Ovary (tissue), 9 donors: Measurements from ENCODE around the gene TOP2B. TPM values are rescaled to one million over a fixed set of nuclear protein-coding genes. Genes with fewer than 3 reads are reported as not detected.

Experiments used
- DNase-seq, 5 donors: peaks; one replicate each; pipeline ENCODE4 v3.0.0-alpha.2; 2019 to 2020
- H3K27ac ChIP-seq, 2 donors: fragments of 200-600 bp; one replicate each; pipeline versions ENCODE4 v1.5.1 to v1.8.0; 2019 to 2022
- H3K27me3 ChIP-seq: fragments of 200-600 bp; one replicate; pipeline ENCODE4 v1.8.0; 2022
- H3K36me3 ChIP-seq: fragments of 200-600 bp; sonication (generic); one replicate; pipeline ENCODE4 v1.5.1; 2019
- H3K4me1 ChIP-seq: one replicate; pipeline ENCODE4 v1.8.1; 2013; ENCODE audit warnings: mild to moderate bottlenecking, moderate library complexity; ENCODE audit not compliant: insufficient read depth
- H3K4me3 ChIP-seq: fragments of 200-600 bp; sonication (generic); one replicate; pipeline ENCODE4 v1.5.1; 2017
- H3K9me3 ChIP-seq, 2 donors: fragments of 200-600 bp in 1 of 2; sonication (generic) in 1 of 2; one replicate each; pipeline versions ENCODE4 v1.5.1 to v1.8.1; 2013 to 2019; ENCODE audit warnings: mild to moderate bottlenecking in 1 of 2, moderate library complexity in 1 of 2
- EP300 ChIP-seq: sonication (generic); formaldehyde crosslinking; IDR thresholded peaks from one replicate; pipeline ENCODE4 v1.6.1; 2017; ENCODE audit warnings: antibody characterized with exemption
- POLR2A ChIP-seq: fragments of 450-650 bp; IDR thresholded peaks from one replicate; pipeline ENCODE4 v1.6.1; 2017; ENCODE audit warnings: antibody characterized with exemption, mild to moderate bottlenecking, moderate library complexity
- WGBS, 3 donors: extraction: QIAGEN DNeasy Blood & Tissue Kit in 1 of 3; methylation state at CpG; one replicate each; pipeline versions ENCODE4 v1.1.5 to v1.1.7; 2013 to 2017; 5-methylcytosine and 5-hydroxymethylcytosine counted together
- intact Hi-C, 4 donors: fragments of 100-400 bp; cut with DNase I; formaldehyde crosslinking; loops; one replicate each; pipeline versions ENCODE4 v1.11.0 to v1.15.1; 2022 to 2023
- polyA plus RNA-seq, 2 donors: library from polyadenylated mRNA; stranded (reverse); fragments of 200-250 nt in 1 of 2; fragments of 350-450 nt in 1 of 2; fragmentation: Illumina TruSeq in 1 of 2; extraction: RNeasy Lipid Tissue Mini Kit (QIAGEN cat#74804) in 1 of 2; gene quantifications; one replicate each; pipeline ENCODE4 v1.2.3, GENCODE V29; 2013 to 2014
- total RNA-seq, 7 donors: library from RNA; depleted of rRNA in 2 of 7; stranded (reverse); fragments of >200 nt in 2 of 7; fragmentation: NEBNext Ultra II Directional in 3 of 7; extraction: Animal tissue kit (Norgen Biotek cat#: 25700) in 3 of 7; gene quantifications; one replicate each; pipeline versions ENCODE4 v1.1.0 to v1.2.4, GENCODE V29; 2016 to 2023
- TF ChIP-seq, protein P1 (sequence below), 3 donors: fragments of 450-650 bp in 2 of 3; fragments of 200-600 bp in 1 of 3; IDR thresholded peaks; one replicate each; pipeline versions ENCODE4 v1.5.1 to v1.8.0; 2016 to 2022; ENCODE audit warnings: antibody characterized with exemption in 3 of 3, mild to moderate bottlenecking in 1 of 3
- donor health status: DM: no; HTN: no; CAD: no; lungs with moderate emphysema.
- donor health status: DM: no; HTN: no; CAD: no.
- donor health status: Bipolar disorder and iron deficiency.
- donor health status: DM: yes; HTN: yes; CAD: no.
- donor health status: DM: no; HTN: no; CAD: no.
- donor health status: DM: yes; HTN: yes; CAD: no.

Gene TOP2B
- total and polyA plus RNA-seq, 9 donors = 65.3 to 134 (median 98.2) TPM

DNA sequence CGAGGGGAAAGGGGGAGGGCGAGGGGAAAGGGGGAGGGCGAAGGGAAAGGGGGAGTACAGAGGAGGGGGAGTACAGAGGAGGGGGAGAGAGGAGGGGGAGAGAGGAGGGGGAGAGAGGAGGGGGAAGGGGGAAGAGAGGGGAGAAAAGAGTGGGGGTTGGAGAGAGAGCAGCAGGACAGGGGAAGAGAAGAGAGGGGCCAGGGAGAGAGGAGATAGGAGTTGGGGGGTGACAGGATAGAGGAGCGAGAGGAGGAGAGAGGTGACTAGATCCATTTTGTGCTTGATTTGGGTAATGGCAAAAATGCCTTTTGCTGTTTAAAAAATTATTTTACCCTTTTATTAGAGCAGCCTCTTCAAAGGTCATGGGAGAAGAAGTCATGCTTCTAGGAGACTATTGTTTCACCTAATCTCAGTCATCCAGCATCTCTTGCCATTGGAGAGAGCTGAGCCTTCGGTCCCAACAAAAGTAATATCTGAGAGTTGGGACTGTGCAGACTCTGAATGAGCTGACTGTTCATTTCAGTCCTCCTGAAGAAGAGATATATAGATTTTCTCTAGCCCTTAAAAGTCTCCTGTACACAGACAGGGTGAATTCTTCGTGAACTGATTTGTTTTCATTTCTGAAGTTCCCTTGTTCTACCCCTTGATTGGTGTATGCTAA is 15.1 kb upstream of the TOP2B start:
- H3K9me3 ChIP-seq = no peaks in the 10 kb centered on the region
- no peak for DNase-seq
- WGBS, 3 donors = 76 to 92% (median 89%) methylated on average over 5 to 6 of the region's 6 CpGs
- no peak overlapping the region for H3K27ac ChIP-seq
- no peaks in the 10 kb centered on the region for H3K27me3 ChIP-seq
- H3K4me3 ChIP-seq = no peak overlapping the region
- no peak for TF ChIP-seq POLR2A
- TF ChIP-seq, protein P1, sequence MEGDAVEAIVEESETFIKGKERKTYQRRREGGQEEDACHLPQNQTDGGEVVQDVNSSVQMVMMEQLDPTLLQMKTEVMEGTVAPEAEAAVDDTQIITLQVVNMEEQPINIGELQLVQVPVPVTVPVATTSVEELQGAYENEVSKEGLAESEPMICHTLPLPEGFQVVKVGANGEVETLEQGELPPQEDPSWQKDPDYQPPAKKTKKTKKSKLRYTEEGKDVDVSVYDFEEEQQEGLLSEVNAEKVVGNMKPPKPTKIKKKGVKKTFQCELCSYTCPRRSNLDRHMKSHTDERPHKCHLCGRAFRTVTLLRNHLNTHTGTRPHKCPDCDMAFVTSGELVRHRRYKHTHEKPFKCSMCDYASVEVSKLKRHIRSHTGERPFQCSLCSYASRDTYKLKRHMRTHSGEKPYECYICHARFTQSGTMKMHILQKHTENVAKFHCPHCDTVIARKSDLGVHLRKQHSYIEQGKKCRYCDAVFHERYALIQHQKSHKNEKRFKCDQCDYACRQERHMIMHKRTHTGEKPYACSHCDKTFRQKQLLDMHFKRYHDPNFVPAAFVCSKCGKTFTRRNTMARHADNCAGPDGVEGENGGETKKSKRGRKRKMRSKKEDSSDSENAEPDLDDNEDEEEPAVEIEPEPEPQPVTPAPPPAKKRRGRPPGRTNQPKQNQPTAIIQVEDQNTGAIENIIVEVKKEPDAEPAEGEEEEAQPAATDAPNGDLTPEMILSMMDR (IDR thresholded peaks at IDR 0.05) = no peak
- no peak for TF ChIP-seq EP300
- no peaks in the 10 kb centered on the region for H3K36me3 ChIP-seq
- H3K4me1 ChIP-seq = no peaks in the 10 kb centered on the region
- intact Hi-C loops = no loop called here

DNA sequence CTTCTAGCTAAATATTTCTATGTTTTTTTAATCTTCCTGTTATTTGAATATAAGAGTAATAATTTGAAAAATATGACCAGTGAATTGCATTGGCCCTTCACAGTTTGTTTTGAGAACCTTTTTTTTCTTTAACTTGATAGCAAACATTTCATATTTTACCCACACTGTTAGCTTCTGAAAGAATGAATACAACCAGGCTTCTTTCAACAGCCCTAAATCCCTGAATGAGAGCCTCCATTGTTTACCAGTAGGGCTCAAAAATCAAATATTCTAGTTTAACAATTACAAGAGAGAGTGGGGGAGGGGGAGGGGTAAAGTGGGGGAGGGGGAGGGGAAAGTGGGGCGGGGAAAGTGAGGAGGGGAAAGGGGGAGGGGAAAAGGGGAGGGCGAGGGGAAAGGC is 14.5 kb upstream of the TOP2B start:
- H3K36me3 ChIP-seq = no peaks in the 10 kb centered on the region
- no peak overlapping the region for H3K27ac ChIP-seq
- H3K4me1 ChIP-seq = no peaks in the 10 kb centered on the region
- H3K9me3 ChIP-seq = no peaks in the 10 kb centered on the region
- 95% methylated on average over 2 of the region's 2 CpGs; no CpG with 5 or more reads in 2 of the 3 donors for WGBS, 3 donors
- no peak overlapping the region for H3K4me3 ChIP-seq
- intact Hi-C loops = no loop called here
- no peaks in the 10 kb centered on the region for H3K27me3 ChIP-seq
- no peak for TF ChIP-seq EP300
- TF ChIP-seq POLR2A = no peak
- TF ChIP-seq, protein P1 (IDR thresholded peaks at IDR 0.05) = no peak
- no peak for DNase-seq

DNA sequence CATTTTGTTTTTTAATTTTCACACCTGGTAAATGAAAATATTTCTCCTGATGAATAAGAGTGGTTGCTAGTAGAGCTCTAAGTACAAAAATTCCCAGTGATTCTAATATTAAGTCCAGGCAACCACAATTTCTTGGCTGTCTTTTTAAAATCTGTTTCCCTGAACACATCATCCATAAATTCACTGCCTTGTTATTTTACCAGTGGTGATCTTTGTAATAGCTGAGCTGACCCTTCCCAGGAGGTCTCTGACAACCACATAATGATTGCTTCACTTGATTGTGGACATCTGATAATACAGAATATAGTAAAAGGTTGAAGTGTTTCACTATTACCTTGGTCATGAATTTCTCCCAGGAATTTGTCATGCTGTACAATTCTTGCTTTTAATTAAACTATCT is 13.9 kb upstream of the TOP2B start:
- intact Hi-C loops = no loop called here
- Histone ChIP-seq H3K27ac (no peak overlapping the region), H3K4me3 (no peak overlapping the region), H3K4me1 (no peaks in the 10 kb centered on the region), H3K27me3 (no peaks in the 10 kb centered on the region), H3K9me3 (no peaks in the 10 kb centered on the region), H3K36me3 (no peaks in the 10 kb centered on the region)
- no peak for DNase-seq
- no peak for TF ChIP-seq POLR2A
- no peak for TF ChIP-seq EP300
- TF ChIP-seq, protein P1 (IDR thresholded peaks at IDR 0.05) = no peak

DNA sequence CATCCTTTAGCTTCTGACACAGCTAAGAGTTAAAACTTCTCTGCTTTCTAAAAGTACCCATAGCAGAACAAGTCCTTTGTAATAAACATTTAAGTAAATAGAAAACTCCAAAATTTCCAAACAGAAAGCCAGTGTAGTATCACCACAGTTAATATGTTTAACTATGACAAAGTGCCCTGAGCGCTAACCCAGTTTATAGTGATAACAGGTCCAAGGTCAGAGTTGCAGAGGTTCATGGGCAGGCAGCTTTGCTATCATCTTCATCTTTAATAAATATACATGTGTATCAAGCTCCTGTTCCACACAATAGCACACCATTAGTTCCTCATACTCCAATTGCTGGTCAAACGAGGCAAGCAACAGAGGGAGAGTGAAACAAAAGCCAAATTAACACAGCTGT is 12.4 kb upstream of the TOP2B start:
- no peaks in the 10 kb centered on the region for H3K4me1 ChIP-seq
- WGBS, 3 donors = 69 to 85% (median 79%) methylated on average over 2 of the region's 2 CpGs
- DNase-seq = no peak
- no peak overlapping the region for H3K27ac ChIP-seq
- no peaks in the 10 kb centered on the region for H3K36me3 ChIP-seq
- no peaks in the 10 kb centered on the region for H3K9me3 ChIP-seq
- no peak overlapping the region for H3K4me3 ChIP-seq
- intact Hi-C loops = no loop called here
- TF ChIP-seq, protein P1 (IDR thresholded peaks at IDR 0.05) = no peak
- TF ChIP-seq EP300 = no peak
- no peak for TF ChIP-seq POLR2A
- no peaks in the 10 kb centered on the region for H3K27me3 ChIP-seq
